Astrocyte of the hippocampus (primary cell): Measurements from ENCODE around the gene MICALL2.
A peak's percentile ranks its signal among the peaks of the same experiment; 100 is the strongest.

ENCODE experiments used
- DNase-seq: peaks from one replicate; pipeline ENCODE4 v3.0.0; 2011; ENCODE audit warnings: low read depth, low spot score

The MICALL2 gene

DNA sequence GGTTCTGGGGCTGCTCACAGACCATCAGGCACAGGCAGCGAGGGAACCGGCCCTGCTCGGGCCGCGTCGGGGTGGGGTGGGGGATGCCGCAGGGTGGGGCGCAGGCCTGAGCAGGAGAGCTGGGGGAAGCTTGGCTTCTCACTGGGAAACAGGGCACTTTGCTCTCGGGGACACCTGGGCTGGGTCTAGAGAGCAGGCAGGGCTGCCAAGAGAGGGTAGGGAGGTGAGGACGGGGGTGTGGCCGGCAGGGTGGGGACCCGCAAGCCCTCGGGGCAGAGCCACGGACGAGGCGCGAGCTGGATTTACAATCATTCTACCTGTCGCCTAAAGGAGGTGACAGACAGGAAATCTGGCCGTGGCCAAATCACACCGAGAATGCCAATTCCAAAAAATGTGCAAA, 33.9 kb upstream of the MICALL2 start:
- no peak for DNase-seq

DNA sequence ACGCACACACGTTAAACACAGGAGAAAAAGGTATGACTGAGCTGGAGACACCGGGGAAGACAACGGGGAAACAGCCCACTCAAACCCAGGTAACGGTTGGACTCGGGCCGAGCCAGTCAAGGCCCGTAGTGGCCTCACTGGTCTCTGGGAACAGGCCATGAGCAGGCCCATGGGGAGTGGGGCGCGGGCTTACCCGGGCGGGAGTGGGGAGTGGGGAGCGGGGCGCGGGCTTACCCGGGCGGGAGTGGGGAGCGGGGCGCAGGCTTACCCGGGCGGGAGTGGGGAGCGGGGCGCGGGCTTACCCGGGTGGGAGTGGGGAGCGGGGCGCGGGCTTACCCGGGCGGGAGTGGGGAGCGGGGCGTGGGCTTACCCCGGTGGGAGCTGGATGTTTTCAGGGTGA, 33.4 kb upstream of the MICALL2 start:
- no peak for DNase-seq

DNA sequence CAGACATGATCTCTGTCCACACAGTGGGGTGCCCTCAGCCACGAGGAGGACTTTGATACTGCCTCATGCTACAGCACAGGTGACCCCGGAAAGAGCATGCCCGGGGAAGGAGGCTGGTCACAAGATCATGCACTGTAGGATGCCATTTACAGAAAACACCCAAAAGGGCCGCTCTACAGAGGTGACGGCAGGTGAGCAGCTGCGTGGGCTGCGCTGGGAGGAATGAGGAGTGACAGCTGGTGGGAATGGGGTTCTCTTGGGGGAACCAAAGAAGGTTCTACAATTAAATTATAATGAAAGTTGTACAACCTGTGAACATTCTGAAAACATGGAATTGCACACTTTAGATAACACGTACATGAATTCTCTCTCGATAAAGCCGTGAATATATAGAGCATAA, 33.0 kb upstream of the MICALL2 start:
- DNase-seq, result no peak

DNA sequence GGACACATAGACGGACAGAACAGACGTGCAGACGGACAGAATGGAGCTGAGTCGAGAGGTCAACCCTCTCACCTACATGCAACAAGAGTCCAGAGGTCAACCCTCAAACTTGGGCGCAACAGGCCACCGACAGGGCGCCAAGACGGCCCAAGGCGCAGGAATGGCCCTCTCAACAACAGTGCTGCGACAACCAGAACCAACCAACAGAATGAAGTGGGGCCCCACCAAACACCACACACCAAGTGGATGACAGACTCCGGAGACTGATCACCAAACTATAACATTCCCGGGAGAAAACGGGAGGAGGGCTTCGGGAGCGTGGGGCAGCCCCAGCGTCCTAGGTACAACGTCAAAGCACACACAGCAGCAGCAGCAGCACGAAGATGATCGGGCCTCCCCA, 31.6 kb upstream of the MICALL2 start:
- DNase-seq, result no peak

DNA sequence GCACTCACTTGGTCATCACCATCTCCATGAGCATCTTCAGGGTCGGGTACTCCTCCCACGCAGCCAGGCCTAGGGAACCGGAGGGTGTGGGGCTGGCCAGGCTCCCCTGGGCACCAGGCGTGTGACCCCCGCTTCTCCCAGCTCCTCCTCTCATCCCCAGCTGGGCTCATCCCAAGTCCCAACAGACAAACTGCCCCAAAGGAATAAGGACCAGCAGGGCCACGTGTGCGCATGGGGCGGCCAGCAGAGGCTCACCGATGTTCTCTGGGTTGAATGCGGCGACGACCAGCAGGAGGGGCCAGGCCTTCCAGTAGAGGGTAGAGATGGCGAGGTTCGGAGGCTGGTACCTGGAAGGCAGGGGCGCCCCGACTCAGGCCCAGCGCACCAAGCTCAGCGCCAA, 30.1 kb upstream of the MICALL2 start:
- DNase-seq, result no peak

DNA sequence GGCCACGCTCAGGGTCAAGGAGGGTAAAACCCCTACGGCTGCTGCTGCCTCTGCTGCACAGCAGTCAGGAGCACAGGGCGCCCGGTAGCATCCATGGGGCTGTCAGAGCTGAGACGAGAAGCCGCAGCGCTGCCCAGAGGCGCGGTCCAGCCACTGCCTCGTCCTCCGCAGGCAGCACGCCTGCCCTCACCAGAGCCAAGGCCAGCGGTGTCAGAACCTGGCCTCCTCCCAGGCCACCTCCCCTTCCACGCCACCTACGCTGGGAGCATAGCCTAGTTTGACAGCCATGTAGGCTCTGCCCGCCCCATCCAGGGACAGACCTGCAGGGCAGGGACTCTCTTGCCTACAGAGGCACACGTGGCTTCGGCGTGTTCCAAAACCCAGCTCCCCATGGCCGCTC, 28.7 kb upstream of the MICALL2 start:
- DNase-seq, result no peak

DNA sequence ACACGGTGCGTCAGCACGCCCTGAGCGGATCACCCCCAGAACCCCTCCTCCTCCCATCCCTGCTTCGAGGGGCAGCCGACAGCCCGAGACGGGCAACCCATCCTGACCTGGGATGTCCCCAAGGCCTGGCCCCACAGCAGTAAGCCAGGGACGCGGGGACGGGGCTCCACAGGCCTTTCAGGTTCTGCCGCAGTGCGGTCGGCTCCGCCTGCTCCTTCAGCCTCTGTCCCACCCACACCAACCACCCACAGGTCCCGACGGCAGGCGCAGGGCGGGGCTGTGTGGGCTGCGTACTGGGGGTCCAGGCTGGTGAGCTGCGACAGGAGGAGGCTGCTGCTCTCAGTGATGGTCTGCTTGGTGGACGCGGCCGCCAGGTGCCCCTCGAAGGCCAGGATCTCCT, 28.2 kb upstream of the MICALL2 start:
- DNase-seq, result no peak

DNA sequence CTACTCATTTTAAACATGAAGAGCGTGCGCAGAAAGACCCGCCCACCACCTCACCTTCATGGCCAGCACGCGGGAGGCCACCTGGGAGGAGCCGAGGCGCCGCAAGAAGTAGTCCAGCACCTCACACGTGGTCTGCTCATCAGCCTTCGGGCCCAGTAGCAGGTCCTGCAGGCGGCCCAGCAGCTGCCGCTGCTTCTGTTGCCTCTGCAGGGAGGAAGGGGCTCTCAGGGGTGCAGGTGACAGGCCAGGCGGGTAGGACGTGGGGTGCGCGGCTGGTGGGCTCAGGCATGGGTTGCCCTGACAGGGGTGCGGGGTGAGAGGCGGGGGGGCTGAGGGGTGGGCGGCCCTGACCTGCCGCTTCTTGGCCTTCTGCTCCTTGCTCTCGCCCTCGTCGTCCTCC, 27.3 kb upstream of the MICALL2 start:
- no peak for DNase-seq

DNA sequence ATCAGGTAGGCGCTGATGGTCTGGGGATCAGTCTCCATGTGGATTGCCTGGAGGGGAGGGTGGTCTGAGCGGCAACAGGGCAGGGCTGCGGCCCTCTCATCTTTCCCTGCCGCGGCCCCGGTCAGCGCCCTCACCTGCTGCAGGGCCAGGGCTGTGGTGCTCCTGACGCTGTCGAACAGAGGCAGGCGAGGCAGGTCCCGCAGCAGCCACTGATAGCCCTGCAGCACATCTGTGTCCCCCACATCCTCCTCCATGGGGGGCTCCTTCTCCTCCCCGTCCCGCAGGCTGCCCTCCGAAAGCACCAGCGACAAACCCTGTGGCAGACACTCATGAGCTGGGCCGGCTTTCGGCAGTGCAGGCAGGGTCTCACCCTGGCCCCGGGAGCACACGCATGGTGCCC, 25.9 kb upstream of the MICALL2 start:
- DNase-seq, result no peak

DNA sequence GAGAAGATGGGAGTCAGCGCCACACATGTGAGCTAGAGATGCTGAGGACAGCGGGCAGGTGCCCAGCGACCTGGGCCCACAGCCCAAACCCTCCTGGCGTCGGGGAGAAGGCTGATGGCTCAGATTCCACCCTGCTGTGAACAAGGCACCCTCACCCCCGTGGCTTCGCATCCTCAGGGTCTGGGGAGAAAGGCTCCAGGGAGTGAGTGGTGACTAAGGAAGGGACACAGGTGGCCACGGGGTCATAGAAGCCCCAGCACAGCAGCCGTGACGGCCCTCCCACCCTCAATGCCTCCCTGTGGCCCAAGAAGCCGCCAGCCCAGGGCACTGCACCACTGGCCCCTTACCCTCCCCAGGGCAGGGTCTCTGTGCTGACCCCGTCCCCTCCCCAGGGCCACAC, 25.3 kb upstream of the MICALL2 start:
- DNase-seq, result no peak

DNA sequence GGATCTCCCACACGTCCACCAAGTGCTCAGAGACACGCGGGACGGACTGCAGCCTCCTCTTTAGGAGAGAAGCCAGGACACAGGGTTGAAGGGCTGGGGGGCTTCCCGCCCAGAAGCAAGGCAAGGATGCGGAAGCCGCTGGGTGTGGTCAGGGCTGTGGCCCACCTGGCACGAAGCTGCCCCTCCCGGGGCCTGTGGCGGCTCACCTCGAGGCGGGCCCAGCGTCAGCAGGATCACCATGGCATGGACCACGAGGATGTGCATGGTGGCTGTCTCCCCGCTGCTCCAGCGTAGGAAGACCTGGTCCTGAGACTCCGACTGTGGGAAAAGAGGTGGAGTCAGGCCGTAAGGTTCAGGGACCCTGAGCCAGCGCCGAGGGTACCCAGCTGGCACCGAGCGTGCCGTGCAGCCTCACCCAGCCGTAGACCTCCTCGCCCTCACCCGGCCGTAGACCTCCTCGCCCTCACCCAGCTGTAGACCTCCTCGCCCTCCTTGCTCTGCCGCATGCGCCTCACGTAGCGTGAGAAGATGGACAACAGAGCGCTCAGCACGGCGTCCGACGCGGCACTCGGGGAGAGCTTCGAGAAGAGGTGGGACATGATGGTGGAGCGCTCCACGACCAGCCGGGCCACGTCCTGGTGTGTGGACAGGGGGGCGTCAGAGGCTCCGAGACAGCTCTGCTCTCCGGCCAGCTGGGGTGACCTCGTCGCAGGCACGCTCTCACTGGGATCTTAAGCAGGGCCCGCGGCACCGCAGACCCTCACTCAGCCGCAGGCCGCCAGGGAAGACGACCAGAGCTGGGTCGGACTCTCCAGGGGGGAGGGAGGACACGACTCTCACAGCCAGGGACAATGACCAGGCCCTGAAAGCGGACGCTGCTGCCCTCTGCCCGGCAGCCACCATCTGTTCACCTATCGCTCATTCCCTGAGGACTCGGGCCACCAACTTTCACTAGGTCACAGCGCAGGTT, 24.6 kb upstream of the MICALL2 start:
- DNase-seq, result no peak

DNA sequence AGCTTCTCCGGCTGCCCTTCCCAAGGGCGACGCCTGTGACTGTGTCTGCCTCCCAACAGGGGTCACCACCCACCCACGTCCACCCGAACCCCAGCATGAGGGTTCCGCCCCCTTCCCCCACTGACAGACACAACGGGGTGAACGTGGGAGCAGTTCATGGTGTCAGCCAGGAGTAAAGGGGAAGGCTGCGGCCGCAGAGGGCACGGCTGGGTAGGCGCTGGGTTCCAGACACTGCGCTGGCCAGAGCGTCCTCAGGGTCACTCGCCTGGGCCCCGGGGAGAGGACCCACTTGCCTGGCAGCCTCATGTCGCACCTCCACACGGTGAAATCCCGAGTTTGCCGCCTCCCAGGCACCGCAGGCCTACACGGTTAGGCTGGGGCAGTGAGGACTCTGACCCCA, 23.8 kb upstream of the MICALL2 start:
- DNase-seq, result no peak

DNA sequence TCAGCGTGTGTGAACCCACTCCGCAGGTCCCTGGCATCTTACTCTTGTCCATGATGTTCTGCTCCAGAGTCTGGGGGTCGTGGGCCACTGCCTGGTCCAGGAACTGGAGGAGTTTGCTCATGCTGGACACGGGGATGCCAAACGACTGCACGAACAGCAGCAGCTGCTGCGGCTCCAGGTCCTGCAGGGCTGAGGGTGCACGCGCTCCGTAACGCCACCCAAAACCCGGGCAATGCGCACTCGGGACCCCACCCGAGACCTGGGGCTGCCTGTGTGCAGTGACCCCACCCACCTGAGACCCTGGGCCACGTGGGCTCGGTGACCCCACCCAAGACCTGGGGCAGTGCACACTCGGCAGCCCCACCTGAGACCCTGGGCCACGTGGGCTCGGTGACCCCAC, 22.0 kb upstream of the MICALL2 start:
- DNase-seq, result no peak

DNA sequence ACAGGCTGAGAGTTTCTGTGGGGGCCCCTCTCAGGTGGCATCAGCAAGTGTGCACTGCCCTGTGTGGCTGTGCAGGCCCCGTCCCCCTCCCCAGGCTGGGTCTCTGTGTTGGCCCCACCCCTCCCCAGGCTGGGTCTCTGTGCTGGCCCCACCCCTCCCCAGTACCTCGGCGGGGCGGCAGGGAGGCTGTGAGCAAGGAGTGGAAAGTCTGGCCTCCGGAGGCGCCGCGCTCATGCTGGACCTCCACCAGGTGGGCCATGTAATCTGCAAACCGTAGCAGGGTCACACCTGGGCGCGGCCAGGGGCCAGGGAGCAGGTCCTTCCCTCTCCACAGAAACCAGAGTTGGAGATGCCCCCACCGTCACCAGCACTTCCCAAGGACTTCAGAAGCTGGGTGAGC, 21.4 kb upstream of the MICALL2 start:
- no peak for DNase-seq

DNA sequence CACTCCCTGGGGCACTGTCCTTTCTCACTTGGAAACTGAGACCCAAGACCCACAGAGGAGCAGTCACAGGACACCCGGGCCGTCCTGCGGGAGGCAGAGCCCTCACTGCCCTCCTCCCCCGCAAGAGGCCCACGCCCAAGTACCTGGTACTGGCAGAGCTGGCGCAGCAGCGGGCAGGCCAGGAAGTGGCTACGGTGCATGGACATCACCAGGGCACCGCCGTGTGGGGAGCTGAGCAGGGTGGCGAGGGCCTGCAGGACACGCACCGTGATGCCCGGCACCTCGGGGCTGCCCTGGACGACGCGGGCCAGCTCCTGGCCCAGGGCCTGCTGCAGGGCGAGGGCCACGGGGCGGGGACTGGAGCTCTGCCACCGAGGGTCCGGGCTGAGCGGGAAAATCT, 20.0 kb upstream of the MICALL2 start:
- no peak for DNase-seq

DNA sequence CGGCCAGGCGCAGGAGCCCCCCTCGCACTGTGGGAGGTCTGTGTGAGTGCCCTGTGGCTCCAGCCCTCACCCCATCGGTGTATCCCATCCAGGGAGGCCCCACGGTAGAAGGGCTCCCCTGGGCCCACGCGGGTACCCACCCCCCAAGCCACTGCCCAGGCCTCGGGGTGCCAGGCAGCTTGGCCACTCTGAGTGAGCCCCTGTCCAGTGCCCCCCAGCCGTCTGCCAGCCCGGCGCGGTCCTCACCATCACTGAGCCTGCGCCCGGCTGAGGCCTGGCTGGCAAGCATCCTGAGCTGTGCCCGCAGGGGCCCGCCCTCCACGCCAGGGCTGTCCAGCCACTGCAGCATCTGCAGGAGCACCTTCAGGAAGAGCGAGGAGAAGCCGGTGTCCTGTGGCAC, 19.2 kb upstream of the MICALL2 start:
- no peak for DNase-seq

DNA sequence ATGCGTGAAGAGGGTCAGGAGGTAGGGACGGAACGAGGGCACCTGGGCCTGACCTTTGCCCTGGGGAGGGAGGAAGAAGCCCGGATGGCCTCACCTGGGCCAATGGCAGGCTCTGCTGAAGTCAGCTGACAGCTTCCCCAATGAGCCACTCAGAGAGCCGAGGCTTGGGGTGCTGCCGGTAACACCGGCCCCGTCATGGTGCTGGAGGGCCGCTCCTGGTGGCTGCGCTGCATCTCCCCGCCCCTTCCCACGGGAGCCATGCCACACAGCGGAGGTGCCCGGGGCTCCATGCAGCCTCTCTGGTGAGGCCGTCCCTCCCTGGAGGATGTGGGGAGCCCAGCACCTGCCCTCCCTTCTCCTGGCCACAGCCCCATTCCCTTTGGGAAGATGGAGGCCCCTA, 17.6 kb upstream of the MICALL2 start:
- DNase-seq, result no peak

DNA sequence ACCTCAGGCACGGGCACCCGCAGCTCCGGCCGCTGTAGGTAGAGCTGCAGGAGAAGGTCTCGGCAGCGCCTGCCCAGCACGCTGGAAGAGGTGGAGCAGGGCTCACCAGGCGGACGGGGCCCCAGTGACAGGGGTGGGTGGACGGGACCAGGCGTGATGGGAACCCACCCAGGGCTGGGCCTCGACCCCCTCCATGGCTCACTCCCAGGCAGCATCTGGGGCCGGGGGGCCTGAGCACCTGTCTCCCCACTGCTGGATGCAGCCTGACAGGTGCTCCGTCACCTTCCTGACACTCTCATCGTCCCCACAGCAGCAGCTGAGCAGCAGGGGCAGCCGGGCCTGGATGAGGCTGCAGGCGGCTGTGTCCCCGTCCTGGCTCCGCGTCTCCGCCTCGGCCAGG, 16.7 kb upstream of the MICALL2 start:
- DNase-seq, result no peak

DNA sequence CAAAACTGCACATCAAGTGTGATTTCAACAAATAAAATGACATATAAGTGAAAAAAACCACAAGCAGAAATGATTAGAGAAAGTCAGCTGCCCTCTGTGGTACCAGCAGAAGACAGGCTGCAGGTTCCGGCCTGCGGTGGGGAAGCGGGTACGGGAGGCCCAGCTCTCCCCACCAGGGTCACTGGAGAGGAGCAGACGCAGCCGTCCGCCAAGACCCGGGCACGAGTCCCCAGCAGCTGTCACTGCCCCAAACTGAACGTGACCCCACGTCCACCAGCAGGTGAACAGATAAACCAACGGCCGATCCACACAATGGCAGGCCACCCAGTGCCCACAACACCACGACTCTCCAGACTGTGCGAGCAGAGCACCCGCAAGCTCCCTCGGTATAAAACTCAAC, 16.1 kb upstream of the MICALL2 start:
- DNase-seq, result no peak

DNA sequence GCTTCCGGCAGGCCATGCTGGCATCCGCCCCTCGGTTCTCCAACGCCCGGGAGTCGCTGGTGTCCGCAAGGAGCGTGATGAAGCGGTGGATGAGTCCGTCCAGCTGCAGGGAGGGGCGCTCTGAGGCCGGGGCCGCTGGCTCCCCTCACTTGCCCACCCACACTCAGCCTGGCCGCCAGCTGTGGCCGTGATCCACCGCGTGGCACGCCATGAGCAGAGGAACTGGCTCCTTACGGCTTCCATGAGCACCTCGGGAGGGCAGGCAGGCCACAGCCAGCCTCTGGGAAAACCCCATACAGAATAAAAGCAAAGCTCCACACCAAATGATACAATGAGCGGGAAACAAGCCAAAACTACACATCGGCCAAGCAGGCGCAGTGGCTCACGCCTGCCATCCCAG, 15.5 kb upstream of the MICALL2 start:
- peak; percentile 31 for DNase-seq

DNA sequence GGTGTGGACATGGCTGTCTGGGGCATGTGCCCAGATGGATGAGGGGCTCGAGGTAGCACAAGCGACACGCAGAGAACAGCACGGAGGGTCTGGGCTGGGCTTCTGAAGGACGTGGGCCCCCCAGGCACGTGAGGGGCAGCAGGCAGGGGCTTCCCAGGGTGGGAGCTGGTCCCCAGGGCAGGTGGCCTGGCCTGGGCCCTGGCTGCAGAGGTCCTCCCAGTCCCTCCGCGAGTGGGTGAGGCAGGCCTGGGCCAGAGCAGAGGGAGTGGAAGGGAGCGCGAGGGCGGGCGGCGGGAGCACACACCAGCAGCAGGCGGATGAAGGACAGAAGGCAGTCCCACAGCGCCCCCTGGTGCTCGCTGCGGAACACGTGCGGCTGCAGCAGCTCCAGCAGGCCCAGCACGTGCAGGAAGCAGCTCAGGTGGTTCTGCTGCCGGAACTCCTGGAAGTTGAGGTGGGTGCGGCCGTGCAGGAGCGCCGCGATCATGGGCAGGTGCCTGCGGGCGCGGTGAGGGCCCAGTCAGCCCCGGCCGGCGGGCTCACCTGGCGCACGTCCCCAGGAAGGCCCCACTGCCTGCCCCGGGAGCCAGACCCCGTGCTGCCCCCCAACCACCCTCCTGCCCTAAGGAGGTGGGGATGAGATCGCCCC, 14.7 kb upstream of the MICALL2 start:
- peak; percentile 94 for DNase-seq

DNA sequence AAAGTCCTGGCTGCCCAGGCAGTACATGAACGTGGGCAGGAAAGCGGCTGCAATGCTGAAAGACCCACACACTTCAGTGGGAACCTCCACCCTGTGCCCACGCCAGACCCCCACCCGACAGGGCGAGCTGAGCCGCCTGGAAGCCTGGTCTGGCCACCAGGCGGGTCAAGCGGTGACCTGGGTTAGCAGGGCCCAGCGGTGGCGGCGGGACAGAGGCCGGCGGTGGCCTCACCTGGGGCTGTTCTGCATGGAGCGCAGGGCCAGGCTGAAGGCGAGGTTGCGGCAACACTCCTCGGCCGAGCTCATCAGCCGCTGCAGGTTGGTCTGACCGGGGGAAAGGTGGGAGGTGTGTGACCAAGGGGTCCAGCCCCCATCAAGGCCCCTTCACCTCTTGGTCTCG, 11.6 kb upstream of the MICALL2 start:
- DNase-seq, result no peak

DNA sequence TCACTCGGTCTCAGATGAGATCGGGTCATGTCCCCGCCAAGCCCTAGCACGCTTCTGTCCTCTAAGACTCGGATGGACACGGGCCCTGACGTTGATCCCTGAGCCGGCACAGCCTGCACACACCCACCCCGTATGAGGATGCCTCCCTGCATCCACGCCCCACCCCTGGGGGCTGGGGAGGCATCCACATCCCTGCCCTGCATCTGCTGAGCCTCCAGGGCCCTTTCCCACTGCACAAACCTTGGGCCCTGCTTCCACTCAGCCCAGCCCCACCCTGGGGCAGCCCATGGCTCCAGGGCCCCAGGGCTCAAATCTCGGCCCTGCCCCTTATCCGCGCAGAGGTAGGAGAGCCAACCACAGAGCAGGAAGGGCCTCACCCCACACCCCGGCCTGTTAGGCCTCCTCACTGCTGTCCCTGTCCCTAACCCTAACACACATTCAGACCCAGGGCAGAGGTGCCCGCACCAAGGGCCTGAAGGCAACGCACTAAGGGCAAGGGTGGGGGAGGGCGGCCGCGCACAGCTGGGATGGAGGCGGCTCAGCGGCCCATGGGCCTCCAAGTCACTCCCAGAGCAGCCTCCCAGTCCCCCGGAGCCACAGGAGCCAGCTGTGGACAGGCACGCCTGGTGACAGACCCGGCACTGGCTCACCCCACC, 9.5 kb upstream of the MICALL2 start:
- DNase-seq, result no peak
